ENCODE results near the gene CXCL12.

Gene CXCL12

GRCh38 chr10:44385026-44385695 lies at the start of gene CXCL12:
TSS of gene CXCL12 (minus strand) at chr10:44385097. CDS start at chr10:44385005, 92 bp downstream.
- TF ChIP-seq CTCF (conservative IDR thresholded peaks at IDR 0.05; ENCODE audit: low read depth, low read length) = no peak
- H3K4me3 ChIP-seq (ENCODE audit: low read length) = peak within 1 kb of the TSS; percentile 37
- DNase-seq (ENCODE audit: low read depth) = no peak

GRCh38 chr10:44427479-44427878 lies 42.6 kb upstream of the CXCL12 start:
- DNase-seq (ENCODE audit: low read depth) = no peak
- no peak for TF ChIP-seq CTCF (conservative IDR thresholded peaks at IDR 0.05; ENCODE audit: low read depth, low read length)
- no peak overlapping the region for H3K4me3 ChIP-seq (ENCODE audit: low read length)

GRCh38 chr10:44427037-44427436 lies 42.1 kb upstream of the CXCL12 start:
- TF ChIP-seq CTCF (conservative IDR thresholded peaks at IDR 0.05; ENCODE audit: low read depth, low read length) = no peak
- no peak overlapping the region for H3K4me3 ChIP-seq (ENCODE audit: low read length)
- DNase-seq (ENCODE audit: low read depth) = no peak

GRCh38 chr10:44426247-44427034 lies 41.5 kb upstream of the CXCL12 start:
- no peak for DNase-seq (ENCODE audit: low read depth)
- TF ChIP-seq CTCF (conservative IDR thresholded peaks at IDR 0.05; ENCODE audit: low read depth, low read length) = no peak
- no peak overlapping the region for H3K4me3 ChIP-seq (ENCODE audit: low read length)

- DNase-seq (ENCODE audit: low read depth) = no peak
- TF ChIP-seq CTCF (conservative IDR thresholded peaks at IDR 0.05; ENCODE audit: low read depth, low read length) = no peak
- no peak overlapping the region for H3K4me3 ChIP-seq (ENCODE audit: low read length)
Measured at GRCh38 chr10:44425466-44425865, 40.6 kb upstream of the CXCL12 start.

- no peak overlapping the region for H3K4me3 ChIP-seq (ENCODE audit: low read length)
- no peak for DNase-seq (ENCODE audit: low read depth)
- no peak for TF ChIP-seq CTCF (conservative IDR thresholded peaks at IDR 0.05; ENCODE audit: low read depth, low read length)
Measured at GRCh38 chr10:44424957-44425356, 40.1 kb upstream of the CXCL12 start.

- no peak overlapping the region for H3K4me3 ChIP-seq (ENCODE audit: low read length)
- no peak for DNase-seq (ENCODE audit: low read depth)
- no peak for TF ChIP-seq CTCF (conservative IDR thresholded peaks at IDR 0.05; ENCODE audit: low read depth, low read length)
Measured at GRCh38 chr10:44424298-44424697, 39.4 kb upstream of the CXCL12 start.

Data from retinal pigment epithelial cell (primary cell).